Esophagus mucosa (tissue), 1 donor: ENCODE data around the gene TAPT1. TPM values are rescaled to one million over a fixed set of nuclear protein-coding genes. Genes with fewer than 3 reads are reported as not detected.
A peak's percentile ranks its signal among the peaks of the same experiment; 100 is the strongest.
"Not testable (repeated sequence)": the region's sequence is repeated elsewhere in the genome, so short reads cannot be mapped to it uniquely, and the experiment has no call there.

ENCODE experiments used
- ATAC-seq: fragments of 200-7000 bp; cut with Tn5 transposase; one replicate; pipeline ENCODE4 v1.9.1; 2020
- total RNA-seq: library from RNA; stranded (reverse); gene quantifications from one replicate; pipeline ENCODE4 v1.2.4, GENCODE V29; 2023
- donor health status: DM: yes; HTN: yes; CAD: no.

TAPT1 gene
- total RNA-seq, 1 donor from 2014 or later = 12.9 TPM

DNA sequence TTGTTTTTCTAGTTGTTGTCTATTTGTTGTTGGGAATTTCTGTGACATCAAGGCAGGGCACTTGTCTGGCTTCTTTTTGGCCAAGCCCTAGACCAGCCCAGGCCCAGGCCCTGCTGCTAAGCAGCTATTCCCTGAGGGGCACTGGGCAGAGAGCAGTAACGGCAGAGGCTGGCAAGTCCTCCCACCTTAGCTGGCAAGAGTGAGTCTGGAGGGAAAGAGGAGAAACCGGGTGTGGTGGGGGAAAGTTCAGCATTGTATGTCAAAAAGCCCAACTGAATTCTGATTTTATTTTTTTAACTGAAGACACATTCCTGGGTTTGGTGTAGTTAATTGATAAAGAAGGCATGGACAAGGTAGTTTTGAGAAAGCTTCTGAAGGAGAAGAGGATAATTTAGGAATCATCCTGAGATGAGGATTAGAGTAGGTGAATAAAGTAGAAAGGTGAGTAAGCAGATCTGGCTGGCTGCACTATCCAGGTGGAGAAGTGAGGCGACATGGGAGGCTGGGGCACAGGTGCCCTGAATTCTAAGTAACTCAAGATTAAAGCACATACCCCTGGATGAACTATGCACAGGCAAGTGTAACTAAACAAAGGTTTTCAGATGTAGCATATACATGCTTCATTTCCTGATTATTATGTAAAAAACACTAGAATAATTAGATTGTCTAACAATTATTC is 57.4 kb downstream of the TAPT1 start:
- ATAC-seq = no peak

DNA sequence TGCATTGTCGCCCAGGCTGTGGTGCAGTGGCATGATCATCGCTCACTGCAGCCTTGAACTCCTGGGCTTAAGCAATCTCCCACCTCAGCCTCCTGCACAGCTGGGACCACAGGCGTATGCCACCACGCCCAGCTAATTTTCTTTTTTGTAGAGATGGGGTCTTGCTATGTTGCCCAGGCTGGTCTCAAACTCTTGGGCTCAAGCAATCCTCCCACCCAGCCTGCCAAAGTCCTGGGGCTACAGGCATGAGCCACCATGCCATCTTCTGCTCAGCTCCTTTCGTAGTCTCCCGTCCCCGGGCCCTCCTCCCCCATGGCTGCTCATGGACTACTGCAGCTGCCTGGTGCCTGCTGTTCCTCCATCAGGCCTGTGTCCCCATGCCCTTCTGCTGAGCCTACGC is 58.1 kb downstream of the TAPT1 start:
- ATAC-seq = no peak

DNA sequence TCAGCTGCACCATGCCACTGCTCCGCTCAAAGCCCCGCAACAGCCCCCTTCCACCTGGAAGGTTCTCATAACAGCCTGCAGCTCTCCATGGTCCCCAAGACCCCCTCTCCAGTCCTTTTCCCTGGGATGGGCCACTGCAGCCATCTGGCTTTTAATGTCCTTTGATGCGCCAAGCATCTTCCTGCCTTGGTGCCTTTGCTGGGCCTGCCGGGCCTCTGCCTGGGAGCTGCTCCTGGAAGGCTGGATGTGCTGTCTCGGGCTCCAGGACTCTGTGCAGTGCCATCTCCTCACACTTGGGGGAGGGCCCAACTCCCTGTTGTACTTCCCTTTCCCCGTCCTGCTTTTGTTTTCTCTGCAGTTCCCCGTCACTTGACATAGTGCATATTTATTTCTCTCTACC is 60.3 kb downstream of the TAPT1 start:
- ATAC-seq = no peak

DNA sequence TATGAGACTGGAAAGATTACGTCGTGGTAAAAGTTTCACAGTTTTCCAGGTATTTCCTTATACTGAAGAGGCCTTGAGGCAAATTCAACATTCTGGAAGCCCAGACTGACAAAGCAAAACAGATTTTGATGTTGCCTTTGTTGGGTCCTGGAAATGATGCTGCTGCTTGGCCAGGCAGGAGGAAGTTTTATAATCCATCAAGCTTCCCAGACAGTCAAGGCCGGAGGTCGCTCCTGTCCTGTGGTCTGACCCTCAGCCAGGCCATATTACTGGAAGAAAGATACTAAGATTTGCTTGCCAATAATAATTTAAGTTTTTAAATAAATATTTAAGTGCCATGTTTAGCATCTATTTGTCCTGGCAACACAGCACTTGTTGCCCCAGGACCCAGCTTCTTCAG is 63.4 kb downstream of the TAPT1 start:
- no peak for ATAC-seq

DNA sequence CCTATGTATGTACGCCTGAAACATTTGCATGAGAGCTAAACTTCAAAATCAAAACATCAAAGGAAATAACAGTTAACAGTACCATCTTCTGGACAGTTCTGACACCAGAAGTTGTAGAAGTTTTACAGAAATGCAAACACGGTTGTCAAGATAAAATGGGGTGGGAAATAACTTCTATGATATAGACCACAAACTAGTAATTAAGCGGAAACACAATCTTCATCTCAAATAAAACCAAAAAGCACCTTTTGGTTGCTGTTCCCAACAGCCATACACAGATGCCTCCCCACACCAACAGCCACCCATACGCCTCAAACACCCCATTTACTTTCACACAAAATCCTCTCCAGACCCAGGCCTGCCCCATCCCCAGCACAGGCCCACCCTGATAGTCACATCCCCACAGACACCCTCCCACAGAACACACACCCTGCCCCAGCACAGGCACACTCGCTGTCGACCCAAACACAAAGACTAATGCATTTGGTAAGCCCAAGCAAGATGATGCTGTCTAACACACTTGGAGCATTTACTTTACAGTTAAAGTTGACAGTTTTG is 64.3 kb downstream of the TAPT1 start:
- no peak for ATAC-seq

DNA sequence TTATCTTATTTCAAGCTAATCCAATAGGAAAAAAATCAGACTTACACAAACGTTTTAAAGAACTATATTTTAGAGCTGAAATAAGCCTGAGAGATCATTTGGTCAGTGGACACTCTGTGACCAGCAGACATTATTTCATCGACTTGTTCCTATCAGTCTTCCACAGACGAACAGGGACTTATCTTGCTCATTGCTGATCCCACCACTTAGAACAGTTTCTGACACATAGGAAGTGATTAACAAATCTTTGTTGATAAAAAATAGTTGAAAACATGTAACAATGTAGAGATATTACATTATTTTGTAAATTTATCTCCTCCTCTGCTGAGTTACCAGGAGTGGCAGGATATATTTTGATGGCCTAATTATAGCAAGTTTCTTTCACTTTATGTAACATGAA is 65.8 kb downstream of the TAPT1 start:
- no peak for ATAC-seq

DNA sequence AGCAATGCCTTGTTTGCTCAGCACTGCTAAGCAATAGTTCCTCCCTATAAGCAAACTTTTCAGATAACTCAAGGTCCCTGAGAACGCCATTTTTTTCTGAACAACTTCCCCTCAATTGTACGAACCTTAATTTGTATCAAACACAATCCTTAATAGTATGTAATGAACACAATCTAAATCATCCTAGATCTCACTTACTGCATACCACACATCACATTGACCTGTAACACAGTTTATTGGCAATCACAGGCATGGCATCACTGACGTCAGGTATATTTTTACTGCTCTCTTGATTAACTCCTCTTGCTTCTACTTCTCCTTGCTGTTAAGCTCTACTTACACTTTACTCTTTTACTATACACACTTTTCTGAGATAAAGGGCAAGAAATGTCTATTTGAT is 67.0 kb downstream of the TAPT1 start:
- no peak for ATAC-seq

DNA sequence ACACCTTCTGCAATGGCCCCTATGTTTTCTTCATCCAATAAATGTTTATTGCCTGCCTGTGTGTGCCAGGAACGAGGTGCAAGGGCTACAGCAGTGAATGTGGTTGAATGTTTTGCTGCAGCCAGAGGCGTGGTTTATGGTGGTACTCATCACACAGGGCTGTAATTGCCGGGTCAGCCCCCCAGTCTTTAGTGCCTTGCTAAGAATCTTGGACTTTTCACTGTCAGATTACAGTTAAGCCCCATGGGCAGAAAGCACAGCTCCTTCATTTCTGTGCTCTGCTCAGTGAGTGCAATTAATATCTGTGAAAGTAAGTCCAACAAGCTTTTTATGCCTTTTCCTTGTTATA is 67.8 kb downstream of the TAPT1 start:
- ATAC-seq = no peak

DNA sequence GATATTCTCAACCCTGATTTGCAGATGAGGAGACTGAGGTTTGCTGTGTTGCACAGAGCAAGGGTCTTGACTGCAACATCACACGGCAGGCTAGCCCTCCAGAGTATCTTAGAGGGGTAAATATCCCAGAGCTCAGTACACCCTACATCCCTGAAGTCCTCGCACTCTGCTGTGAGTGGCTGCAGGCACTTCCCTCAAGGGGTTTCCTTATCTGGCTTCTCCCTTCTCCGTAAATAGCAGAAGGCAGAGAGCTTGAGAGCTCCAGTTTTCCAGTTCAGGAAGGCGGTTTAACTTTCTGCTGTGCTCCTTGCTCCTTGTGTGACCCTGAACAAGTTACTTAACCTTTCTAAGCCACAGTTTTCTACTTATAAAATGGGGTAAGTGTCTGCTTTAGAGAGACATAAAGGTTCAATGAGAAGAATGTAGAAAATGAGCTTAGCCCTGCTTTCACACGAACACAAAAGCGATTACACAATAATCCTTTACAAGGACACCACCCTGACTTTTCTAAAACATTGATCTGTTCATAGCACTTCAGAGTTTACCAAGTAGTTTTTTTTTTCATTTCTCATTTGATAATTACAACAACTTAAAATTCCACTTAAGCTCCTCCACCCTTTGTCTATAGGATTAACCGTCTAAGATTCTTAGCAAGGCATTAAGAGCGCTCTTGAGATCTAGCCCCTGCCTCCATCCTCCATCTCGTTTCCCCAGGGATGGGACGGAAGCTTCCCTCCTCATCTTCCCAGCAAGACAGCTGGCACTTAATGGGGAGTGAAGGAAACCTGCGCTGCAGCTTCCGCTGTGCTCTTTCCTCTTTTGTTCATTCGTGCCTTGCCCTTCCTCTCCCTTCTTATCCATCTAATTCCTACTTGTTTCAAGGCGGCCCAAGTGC is 68.4 kb downstream of the TAPT1 start:
- no peak for ATAC-seq

DNA sequence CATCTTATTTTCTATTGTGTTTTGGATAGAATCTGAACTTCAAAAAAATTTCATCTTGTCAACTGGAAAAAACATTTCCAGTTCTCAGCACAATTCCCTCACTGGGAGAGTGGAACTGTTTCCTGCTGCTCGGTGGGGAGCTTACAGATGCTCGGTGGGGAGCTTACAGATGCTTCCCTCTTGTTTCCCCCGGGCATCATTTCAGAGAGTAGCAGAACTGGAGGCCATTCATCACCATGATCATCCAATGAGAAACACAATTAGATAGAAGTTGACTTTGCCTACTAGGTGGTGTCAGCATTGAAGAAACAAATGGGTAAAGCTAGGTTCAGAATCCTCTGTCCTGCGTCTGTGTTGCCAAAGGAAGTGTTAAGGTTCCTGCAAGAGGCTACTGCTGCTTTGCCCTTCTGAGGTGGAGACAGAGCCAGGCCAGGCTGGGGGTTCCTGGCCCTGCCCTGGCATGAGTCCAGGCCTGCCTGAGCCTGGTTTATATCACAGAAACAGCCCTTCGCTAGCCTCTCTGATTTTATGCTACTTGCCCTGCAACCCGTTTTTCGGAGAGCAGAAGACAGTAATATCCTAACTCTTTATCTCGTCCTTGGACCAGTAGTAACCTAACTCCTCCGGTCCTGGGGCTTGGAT is 70.6 kb downstream of the TAPT1 start:
- ATAC-seq = no peak

DNA sequence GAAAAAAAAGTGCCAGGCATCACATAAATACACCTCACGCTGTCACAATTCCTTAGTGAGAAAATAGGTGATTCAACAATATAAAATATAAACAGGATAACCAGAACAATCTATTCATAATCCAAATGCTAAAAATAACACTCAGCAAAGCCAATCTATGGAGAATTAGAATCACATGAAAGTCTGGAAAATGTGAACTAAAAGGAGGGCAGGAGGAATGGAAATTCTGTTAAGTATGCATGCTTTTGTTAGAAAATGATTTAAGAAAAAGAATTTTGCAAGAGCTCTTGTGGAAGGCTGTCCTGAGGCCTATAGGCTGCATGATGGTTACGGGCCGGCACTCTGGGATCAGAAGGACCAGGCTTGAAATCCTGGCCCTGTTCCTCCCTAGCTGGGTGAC is 71.8 kb downstream of the TAPT1 start:
- no peak for ATAC-seq

DNA sequence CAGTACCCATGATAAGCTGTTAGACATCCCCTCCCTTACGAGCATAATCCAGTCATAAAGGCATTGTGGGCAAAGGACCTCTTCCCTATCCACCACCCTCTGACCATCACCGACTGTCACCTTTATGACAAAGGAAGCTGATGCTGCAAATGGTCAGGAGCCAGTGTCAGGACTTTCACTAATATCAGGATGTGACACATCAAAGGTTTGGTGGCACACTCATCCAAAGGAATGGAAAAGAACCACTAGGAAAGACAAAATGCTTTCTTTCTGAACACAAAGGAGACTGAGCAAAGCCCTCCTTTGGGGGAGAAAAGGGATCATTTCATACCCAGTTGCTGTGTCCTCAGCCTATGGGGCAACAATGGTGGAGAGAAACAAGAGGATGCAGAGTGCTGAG is 75.6 kb downstream of the TAPT1 start:
- ATAC-seq = no peak

DNA sequence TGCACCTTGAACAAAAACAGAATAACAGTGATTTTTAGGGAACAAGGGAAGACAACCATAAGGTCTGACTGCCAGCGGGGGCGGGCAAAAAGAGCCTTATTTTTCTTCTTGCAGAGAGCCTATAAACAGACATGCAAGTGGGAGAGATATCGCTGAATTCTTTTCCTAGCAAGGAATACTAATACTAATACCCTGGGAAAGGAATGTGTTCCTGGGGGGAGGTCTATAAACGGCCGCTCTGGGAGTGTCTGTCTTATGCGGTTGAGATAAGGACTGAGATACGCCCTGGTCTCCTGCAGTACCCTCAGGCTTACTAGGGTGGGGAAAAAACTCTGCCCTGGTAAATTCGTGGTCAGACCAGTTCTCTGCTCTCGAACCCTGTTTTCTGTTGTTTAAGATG is 81.4 kb downstream of the TAPT1 start:
- ATAC-seq = not testable (repeated sequence)

DNA sequence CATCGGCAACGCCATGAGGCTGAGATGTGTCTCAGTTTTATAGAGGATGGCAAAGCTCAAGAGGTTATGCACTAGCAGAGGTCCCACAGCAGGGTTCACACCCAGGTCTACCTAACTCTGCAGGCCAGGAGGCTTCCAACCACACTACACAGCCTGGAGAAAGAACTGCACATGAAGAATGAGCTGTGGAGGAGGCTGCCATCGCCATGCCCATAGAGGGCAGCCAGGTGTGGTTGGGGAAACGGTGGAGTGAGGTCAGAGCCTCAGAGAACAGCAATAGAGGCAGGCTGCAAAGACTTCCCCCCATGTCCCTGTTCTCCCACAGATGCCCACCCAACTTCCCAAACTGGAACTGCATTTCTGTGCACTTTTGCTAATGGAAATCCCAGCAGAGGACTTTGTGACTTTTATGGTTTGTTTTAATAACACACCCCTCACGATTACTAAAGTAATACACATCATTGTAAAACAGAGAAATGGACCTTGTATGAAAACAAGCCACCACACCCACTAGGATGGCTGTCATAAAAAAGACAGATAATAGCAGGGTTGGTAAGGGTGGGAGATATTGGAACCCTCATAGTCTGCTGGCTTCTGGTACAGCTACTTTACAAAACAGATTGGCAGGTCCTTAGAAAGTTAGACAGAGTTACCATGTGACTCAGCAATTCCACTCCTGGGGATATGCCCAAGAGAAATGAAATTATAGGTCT is 83.5 kb downstream of the TAPT1 start:
- ATAC-seq = no peak

DNA sequence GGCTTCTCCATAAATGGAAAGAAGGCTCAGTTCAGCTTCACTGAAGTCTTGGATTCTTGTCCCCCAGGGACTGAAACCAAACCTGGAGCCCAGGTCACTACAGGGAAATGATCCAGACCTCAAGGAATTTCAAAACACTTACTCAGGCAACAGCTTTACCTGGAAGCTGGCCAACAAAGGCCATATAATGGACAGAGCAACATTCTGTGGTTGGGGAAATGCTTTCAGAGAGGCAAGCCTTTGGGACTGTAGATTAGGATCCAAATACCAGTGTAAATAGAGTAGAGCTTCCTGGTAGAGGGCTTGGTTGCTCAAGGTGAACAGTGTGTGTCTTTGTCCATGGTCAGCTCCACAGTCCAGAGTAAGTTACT is 85.4 kb downstream of the TAPT1 start:
- ATAC-seq = peak; percentile 62

DNA sequence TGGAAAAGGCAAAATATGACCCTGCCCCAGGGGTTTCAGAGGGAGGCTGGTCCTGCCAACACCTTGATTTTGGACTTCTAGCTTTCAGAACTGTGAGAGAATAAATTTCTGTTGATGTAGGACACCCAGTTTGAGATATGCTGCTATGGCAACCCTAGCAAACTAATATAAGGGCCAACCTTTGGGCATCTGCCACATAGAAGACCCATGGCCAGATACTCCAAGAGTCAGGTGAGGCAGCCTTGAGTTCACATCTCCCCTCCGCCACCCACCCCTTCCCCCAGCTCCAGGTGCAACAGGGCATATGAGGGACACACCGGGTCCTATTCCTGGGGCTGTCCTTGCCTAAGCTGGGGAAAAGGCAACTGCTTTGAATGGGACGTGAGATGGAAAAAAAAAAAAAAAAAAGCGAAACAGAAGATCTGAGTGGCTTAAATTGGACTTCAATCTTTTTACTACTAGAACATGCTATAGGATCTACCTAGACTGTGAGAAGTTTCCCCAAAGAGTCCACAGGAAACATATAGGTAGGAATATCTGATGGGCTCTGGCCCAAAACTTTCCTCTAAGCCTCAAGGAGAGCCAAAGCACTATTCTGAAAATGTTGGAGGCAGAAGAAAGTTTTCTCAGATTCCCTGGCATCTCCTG is 85.9 kb downstream of the TAPT1 start:
- no peak for ATAC-seq

DNA sequence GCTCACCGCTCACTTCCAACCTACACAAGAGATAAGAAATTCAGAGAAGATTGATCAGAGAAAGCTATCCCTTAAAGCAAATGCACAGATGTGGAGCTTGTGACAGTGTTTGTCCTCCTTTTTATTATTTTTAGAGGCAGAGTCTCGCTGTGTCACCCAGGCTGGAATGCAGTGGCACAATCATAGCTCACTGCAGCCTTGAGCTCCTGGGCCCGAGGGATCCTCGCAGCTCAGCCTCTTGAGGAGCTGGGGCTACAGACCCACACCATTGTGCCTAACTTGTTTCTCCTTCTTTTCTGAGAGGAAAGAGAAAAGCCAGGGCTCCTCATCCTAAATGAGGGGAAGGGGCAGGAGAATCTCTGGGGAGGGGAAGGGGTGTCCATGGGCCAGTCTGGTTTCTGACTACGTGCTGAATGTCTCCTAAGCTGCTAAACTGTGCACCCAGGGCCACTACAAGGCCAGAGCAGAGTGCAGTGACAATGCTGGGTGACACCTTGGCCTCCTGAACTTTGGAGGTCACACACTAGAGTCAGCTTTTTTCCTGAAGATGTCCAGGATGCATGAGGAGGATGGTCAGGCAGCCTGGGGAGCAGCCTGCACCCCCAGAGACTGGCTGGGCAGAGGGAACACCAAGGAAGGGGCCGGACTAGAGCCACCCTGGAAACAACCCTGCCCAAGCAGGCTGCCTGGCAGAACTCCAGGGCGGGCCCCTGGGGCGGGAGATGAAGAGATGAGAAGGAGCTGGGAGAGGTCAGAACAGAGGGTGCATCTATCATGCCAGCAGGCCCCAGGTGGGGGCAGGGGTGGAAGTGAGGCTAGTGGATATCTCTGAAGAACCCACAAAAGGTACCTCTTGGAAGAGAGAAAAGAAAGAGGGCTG is 87.0 kb downstream of the TAPT1 start:
- ATAC-seq = no peak

DNA sequence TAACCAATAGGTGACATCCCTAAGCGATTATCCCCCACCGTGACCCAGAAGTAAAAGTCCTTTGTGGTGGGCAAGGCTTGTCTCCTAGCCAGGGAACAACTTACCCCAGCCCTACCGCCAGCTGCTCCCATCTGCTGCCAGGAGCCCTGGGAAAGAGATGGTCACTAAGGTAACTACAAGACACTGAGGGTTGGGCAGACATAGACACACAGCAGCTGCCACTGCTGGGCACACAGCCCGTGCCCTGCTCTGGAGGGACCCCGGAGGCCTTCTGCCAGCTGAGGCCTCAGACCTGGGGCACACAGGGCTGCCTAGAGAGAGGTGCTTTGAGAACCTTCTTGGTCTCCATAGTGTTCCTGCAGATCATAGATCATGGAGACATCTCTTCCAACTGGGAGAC is 89.4 kb downstream of the TAPT1 start:
- no peak for ATAC-seq

DNA sequence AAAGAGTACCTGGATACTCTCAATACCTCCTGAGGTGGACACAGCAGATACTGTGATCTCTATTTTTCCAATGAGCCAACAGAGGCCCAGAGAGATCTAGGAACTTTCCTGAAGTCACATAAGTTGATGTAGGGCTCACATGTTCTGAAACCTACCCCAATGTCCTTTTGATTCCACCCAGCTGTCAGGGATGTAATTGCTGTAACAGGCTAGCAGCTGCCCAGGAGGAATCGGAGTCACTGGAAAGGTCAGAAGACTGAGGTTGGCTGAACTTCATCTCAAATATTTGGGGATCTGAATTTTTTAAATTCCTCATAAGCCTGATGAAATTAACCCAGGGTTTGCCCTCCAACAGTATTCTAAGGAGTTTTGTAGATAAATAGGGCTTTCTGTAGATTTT is 90.0 kb downstream of the TAPT1 start:
- ATAC-seq = no peak

DNA sequence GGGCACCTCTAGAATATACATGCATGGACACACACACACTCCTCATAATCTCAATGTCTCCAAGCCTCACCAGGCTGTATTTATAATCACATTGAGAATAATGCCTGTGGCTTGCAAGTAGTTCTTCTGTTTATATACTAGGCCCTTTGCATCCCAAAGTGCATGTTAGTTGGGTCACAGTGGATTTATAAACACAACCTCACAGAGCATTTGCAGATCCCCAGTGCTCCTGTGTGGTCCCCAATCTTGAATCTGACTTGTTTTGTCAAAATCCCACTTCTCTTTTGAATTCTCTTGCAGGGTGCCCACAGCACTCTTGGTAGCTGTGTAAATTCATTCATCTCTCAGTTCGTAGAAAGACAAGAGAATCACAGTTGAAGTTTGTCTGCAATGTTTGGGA is 92.9 kb downstream of the TAPT1 start:
- no peak for ATAC-seq

DNA sequence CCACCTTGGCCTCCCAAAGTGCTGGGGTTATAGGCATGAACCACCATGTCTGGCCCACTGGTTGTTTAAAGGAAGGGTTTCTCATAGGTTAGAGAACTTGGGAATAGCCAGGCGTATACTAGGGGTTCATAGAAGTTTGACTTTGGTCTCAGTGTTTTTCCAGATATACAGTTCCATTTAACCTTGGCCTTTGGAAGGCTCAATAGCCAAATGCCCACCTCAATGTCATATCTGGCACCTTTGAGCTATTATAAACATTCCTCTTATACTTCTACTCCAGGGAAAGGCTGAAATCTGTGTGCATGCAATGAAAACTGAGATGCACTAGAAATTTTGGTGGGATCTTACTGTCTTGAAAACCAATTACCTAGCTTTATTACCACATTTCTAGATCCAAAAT is 95.0 kb downstream of the TAPT1 start:
- no peak for ATAC-seq
